WTC11 (cell line): Measurements from ENCODE around the gene KCNQ2. TPM values are rescaled to one million over a fixed set of nuclear protein-coding genes. Genes with fewer than 3 reads are reported as not detected.
A peak's percentile ranks its signal among the peaks of the same experiment; 100 is the strongest.

Experiments
- ATAC-seq: fragments of 200-7000 bp; cut with Tn5 transposase; 2 replicates; pipeline ENCODE4 v1.10.0; 2021; ENCODE audit warnings: mild to moderate bottlenecking, moderate library complexity
- CTCF ChIA-PET: fragments of 300-600 bp; sonication (Branson Sonifier 250); formaldehyde crosslinking; loops from one replicate; lab custom pipeline; 2021; ENCODE audit warnings: antibody characterized with exemption; lab: Charles Lee
- POLR2A ChIA-PET: fragments of 350-600 bp; sonication (Branson Sonifier 250); formaldehyde crosslinking; loops from one replicate; lab custom pipeline; 2021; ENCODE audit warnings: antibody characterized with exemption; lab: Charles Lee
- DNase-seq: peaks from one replicate; pipeline ENCODE4 v3.0.0; 2021; ENCODE audit warnings: low spot score
- H3K27ac Mint-ChIP-seq: 2 replicates; pipeline ENCODE4 v1.8.0; 2021; ENCODE audit warnings: mixed read lengths
- H3K27me3 Mint-ChIP-seq: 2 replicates; pipeline ENCODE4 v1.8.0; 2021; ENCODE audit warnings: low read depth, mild to moderate bottlenecking, moderate library complexity, mixed read lengths
- H3K36me3 Mint-ChIP-seq: 2 replicates; pipeline ENCODE4 v1.8.0; 2021; ENCODE audit warnings: mixed read lengths
- H3K4me1 Mint-ChIP-seq: 2 replicates; pipeline ENCODE4 v1.8.0; 2022; ENCODE audit warnings: mixed read lengths
- H3K4me3 Mint-ChIP-seq: 2 replicates; pipeline ENCODE4 v1.8.0; 2021; ENCODE audit warnings: mild to moderate bottlenecking, moderate library complexity, mixed read lengths
- H3K9me3 Mint-ChIP-seq: 2 replicates; pipeline ENCODE4 v1.8.0; 2021; ENCODE audit warnings: mixed read lengths
- CBFB ChIP-seq: sonication (generic); formaldehyde crosslinking; IDR thresholded peaks from 2 replicates; pipeline ENCODE4 v1.8.1; 2022; ENCODE audit warnings: mild to moderate bottlenecking, low read depth, missing genetic modification reagents
- NFE2L1 ChIP-seq: sonication (generic); formaldehyde crosslinking; IDR thresholded peaks from 2 replicates; pipeline ENCODE4 v1.8.1; 2023; ENCODE audit warnings: missing genetic modification reagents
- TEAD4 ChIP-seq: sonication (generic); formaldehyde crosslinking; IDR thresholded peaks from 2 replicates; pipeline ENCODE4 v1.8.0; 2022; ENCODE audit warnings: mild to moderate bottlenecking, missing genetic modification reagents
- ZNF219 ChIP-seq: sonication (generic); formaldehyde crosslinking; IDR thresholded peaks from 2 replicates; pipeline ENCODE4 v1.8.0; 2023; ENCODE audit warnings: missing genetic modification reagents, mild to moderate bottlenecking, borderline replicate concordance
- total RNA-seq: library from RNA; stranded (reverse); gene quantifications from 3 replicates; pipeline ENCODE4 v1.2.3, GENCODE V29; 2021
- TF ChIP-seq, protein P1 (sequence below): fragments of 250-450 bp; sonication (Bioruptor Pico); IDR thresholded peaks from 2 replicates; pipeline ENCODE4 v1.9.0; 2021; ENCODE audit warnings: mild to moderate bottlenecking, borderline replicate concordance
- TF ChIP-seq, protein P2 (sequence below): sonication (generic); formaldehyde crosslinking; IDR thresholded peaks from 2 replicates; pipeline ENCODE4 v1.8.1; 2023; ENCODE audit warnings: mild to moderate bottlenecking, missing genetic modification reagents
- TF ChIP-seq, protein P3 (sequence below): sonication (generic); formaldehyde crosslinking; IDR thresholded peaks from 2 replicates; pipeline ENCODE4 v1.8.1; 2022; ENCODE audit warnings: missing genetic modification reagents, borderline replicate concordance
- TF ChIP-seq, protein P4 (sequence below): sonication (generic); formaldehyde crosslinking; IDR thresholded peaks from 2 replicates; pipeline ENCODE4 v1.8.1; 2022; ENCODE audit warnings: low read depth, mild to moderate bottlenecking, moderate library complexity, missing genetic modification reagents, borderline replicate concordance
- TF ChIP-seq, protein P5 (sequence below): sonication (generic); formaldehyde crosslinking; conservative IDR thresholded peaks from 2 replicates; pipeline ENCODE4 v1.8.1; 2022; ENCODE audit warnings: mild to moderate bottlenecking, missing genetic modification reagents
- TF ChIP-seq, protein P6 (sequence below): fragments of 250-450 bp; sonication (Bioruptor Pico); IDR thresholded peaks from 2 replicates; pipeline ENCODE4 v1.9.0; 2021; ENCODE audit warnings: mild to moderate bottlenecking
- TF ChIP-seq, protein P7 (sequence below): sonication (generic); formaldehyde crosslinking; IDR thresholded peaks from 2 replicates; pipeline ENCODE4 v1.8.0; 2023; ENCODE audit warnings: mild to moderate bottlenecking, missing genetic modification reagents

The KCNQ2 gene
- total RNA-seq, 1 experiment from 2014 or later: 99.8 TPM

DNA sequence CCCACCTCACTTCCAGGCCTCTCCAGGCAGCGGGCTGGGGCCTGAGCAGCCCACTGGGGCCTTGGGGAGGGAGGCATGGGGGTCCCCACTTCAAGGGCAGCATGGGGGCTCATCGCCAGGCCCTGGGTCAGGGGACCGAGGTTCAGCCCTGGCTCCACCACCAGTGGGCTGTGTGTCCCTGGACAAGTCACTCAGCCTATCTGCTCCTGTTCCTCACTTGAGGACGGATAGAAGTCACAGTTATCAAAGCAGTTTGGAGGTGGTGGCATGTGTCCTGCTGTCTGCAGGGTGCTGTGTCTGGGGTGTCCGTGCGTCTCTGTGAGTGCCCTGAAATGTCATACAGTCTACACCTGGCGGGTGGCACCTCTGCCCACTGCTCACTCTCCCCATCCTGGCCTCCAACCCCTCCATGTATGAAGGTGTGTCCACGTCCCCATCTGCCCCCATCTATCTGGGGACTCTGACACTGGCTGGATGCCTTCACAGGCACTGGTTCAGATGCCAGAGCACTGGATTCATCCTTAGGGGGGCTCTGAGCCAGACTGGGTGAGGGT is 22.8 kb upstream of the KCNQ2 start:
- POLR2A ChIA-PET: no interaction called here
- DNase-seq: no peak
- peaks cover 34% of the 10 kb centered on the region for H3K27me3 Mint-ChIP-seq
- peaks cover 7% of the 10 kb centered on the region for H3K4me1 Mint-ChIP-seq
- CTCF ChIA-PET: interaction anchor here (1.1 to 3.4 kb wide), 17 partner anchors 13 to 485 kb away, joined by 4 to 50 read pairs (median 12); partner anchors contain the start of genes HELZ2, PPDPF, PTK6 and SAMD10
- H3K4me3 Mint-ChIP-seq: no peak overlapping the region
- H3K9me3 Mint-ChIP-seq: peaks cover 9% of the 10 kb centered on the region
- no peak overlapping the region for H3K27ac Mint-ChIP-seq
- H3K36me3 Mint-ChIP-seq: peaks cover 16% of the 10 kb centered on the region
- no peak for ATAC-seq
- TF ChIP-seq, protein P1, sequence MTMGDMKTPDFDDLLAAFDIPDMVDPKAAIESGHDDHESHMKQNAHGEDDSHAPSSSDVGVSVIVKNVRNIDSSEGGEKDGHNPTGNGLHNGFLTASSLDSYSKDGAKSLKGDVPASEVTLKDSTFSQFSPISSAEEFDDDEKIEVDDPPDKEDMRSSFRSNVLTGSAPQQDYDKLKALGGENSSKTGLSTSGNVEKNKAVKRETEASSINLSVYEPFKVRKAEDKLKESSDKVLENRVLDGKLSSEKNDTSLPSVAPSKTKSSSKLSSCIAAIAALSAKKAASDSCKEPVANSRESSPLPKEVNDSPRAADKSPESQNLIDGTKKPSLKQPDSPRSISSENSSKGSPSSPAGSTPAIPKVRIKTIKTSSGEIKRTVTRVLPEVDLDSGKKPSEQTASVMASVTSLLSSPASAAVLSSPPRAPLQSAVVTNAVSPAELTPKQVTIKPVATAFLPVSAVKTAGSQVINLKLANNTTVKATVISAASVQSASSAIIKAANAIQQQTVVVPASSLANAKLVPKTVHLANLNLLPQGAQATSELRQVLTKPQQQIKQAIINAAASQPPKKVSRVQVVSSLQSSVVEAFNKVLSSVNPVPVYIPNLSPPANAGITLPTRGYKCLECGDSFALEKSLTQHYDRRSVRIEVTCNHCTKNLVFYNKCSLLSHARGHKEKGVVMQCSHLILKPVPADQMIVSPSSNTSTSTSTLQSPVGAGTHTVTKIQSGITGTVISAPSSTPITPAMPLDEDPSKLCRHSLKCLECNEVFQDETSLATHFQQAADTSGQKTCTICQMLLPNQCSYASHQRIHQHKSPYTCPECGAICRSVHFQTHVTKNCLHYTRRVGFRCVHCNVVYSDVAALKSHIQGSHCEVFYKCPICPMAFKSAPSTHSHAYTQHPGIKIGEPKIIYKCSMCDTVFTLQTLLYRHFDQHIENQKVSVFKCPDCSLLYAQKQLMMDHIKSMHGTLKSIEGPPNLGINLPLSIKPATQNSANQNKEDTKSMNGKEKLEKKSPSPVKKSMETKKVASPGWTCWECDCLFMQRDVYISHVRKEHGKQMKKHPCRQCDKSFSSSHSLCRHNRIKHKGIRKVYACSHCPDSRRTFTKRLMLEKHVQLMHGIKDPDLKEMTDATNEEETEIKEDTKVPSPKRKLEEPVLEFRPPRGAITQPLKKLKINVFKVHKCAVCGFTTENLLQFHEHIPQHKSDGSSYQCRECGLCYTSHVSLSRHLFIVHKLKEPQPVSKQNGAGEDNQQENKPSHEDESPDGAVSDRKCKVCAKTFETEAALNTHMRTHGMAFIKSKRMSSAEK (CRISPR knock-in tag): no peak
- TF ChIP-seq, protein P2, sequence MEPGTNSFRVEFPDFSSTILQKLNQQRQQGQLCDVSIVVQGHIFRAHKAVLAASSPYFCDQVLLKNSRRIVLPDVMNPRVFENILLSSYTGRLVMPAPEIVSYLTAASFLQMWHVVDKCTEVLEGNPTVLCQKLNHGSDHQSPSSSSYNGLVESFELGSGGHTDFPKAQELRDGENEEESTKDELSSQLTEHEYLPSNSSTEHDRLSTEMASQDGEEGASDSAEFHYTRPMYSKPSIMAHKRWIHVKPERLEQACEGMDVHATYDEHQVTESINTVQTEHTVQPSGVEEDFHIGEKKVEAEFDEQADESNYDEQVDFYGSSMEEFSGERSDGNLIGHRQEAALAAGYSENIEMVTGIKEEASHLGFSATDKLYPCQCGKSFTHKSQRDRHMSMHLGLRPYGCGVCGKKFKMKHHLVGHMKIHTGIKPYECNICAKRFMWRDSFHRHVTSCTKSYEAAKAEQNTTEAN: no peak
- TF ChIP-seq, protein P3, sequence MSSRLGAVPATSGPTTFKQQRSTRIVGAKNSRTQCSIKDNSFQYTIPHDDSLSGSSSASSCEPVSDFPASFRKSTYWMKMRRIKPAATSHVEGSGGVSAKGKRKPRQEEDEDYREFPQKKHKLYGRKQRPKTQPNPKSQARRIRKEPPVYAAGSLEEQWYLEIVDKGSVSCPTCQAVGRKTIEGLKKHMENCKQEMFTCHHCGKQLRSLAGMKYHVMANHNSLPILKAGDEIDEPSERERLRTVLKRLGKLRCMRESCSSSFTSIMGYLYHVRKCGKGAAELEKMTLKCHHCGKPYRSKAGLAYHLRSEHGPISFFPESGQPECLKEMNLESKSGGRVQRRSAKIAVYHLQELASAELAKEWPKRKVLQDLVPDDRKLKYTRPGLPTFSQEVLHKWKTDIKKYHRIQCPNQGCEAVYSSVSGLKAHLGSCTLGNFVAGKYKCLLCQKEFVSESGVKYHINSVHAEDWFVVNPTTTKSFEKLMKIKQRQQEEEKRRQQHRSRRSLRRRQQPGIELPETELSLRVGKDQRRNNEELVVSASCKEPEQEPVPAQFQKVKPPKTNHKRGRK: no peak
- TF ChIP-seq, protein P4, sequence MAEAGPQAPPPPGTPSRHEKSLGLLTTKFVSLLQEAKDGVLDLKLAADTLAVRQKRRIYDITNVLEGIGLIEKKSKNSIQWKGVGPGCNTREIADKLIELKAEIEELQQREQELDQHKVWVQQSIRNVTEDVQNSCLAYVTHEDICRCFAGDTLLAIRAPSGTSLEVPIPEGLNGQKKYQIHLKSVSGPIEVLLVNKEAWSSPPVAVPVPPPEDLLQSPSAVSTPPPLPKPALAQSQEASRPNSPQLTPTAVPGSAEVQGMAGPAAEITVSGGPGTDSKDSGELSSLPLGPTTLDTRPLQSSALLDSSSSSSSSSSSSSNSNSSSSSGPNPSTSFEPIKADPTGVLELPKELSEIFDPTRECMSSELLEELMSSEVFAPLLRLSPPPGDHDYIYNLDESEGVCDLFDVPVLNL (CRISPR knock-in tag): 0 out of 2 replicates have a peak, but pooled peaks have one; percentile 24
- TF ChIP-seq, protein P5, sequence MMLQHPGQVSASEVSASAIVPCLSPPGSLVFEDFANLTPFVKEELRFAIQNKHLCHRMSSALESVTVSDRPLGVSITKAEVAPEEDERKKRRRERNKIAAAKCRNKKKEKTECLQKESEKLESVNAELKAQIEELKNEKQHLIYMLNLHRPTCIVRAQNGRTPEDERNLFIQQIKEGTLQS (CRISPR knock-in tag): no peak
- no peak for TF ChIP-seq TEAD4 (CRISPR knock-in tag)
- no peak for TF ChIP-seq NFE2L1 (CRISPR knock-in tag)
- TF ChIP-seq, all 79 proteins: peak for 1

DNA sequence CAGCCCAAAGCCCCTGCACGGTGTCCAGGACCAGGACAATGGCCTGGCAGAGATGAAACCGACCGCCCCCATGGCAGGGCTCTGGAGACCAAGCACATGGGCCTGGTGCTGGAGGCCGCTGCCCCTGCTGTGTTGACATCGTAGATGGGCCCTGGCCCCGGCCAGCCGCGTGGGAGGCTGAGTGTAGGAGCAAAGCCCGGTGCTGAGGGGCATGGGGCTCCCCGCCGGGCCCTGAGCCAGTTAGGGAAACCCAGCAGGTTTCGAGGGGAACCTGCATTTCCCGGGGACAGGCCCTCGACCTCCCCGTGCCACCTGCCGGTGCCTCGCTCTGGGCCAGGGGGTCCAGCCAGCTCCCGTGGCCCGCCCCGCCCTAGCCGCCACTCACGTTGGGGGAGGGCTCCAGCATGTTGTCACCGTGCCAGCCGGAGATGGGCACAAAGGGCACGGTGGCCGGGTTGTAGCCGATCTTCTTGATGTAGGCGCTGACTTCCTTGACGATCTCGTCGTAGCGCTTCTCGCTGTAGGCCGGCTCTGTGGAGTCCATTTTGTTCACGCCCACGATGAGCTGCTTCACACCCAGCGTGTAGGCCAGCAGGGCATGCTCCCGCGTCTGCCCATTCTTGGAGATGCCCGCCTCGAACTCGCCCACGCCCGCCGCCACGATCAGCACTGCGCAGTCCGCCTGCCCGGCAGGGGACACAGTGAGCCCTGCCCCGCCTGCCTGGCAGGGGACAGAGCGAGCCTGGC is 22.1 kb upstream of the KCNQ2 start:
- no peak for DNase-seq
- H3K9me3 Mint-ChIP-seq: peaks cover 9% of the 10 kb centered on the region
- no peak overlapping the region for H3K4me3 Mint-ChIP-seq
- H3K4me1 Mint-ChIP-seq: peaks cover 7% of the 10 kb centered on the region
- no peak for TF ChIP-seq ZNF219 (CRISPR knock-in tag)
- TF ChIP-seq, protein P6, sequence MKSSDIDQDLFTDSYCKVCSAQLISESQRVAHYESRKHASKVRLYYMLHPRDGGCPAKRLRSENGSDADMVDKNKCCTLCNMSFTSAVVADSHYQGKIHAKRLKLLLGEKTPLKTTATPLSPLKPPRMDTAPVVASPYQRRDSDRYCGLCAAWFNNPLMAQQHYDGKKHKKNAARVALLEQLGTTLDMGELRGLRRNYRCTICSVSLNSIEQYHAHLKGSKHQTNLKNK: no peak
- TF ChIP-seq CBFB (CRISPR knock-in tag): no peak
- TF ChIP-seq, protein P7, sequence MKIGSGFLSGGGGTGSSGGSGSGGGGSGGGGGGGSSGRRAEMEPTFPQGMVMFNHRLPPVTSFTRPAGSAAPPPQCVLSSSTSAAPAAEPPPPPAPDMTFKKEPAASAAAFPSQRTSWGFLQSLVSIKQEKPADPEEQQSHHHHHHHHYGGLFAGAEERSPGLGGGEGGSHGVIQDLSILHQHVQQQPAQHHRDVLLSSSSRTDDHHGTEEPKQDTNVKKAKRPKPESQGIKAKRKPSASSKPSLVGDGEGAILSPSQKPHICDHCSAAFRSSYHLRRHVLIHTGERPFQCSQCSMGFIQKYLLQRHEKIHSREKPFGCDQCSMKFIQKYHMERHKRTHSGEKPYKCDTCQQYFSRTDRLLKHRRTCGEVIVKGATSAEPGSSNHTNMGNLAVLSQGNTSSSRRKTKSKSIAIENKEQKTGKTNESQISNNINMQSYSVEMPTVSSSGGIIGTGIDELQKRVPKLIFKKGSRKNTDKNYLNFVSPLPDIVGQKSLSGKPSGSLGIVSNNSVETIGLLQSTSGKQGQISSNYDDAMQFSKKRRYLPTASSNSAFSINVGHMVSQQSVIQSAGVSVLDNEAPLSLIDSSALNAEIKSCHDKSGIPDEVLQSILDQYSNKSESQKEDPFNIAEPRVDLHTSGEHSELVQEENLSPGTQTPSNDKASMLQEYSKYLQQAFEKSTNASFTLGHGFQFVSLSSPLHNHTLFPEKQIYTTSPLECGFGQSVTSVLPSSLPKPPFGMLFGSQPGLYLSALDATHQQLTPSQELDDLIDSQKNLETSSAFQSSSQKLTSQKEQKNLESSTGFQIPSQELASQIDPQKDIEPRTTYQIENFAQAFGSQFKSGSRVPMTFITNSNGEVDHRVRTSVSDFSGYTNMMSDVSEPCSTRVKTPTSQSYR: no peak
- ChIA-PET POLR2A (no interaction called here), CTCF (interaction anchor here (1.8 kb wide), 1 partner anchor 26 kb away, joined by 4 read pairs; the partner anchor contains the start of gene PPDPF)
- no peak overlapping the region for H3K27ac Mint-ChIP-seq
- H3K27me3 Mint-ChIP-seq: peaks cover 35% of the 10 kb centered on the region
- no peak for ATAC-seq
- peaks cover 16% of the 10 kb centered on the region for H3K36me3 Mint-ChIP-seq
